PC-3 (cell line): ENCODE measurements around the gene PROSER3. TPM values are rescaled to one million over a fixed set of nuclear protein-coding genes. Genes with fewer than 3 reads are reported as not detected.
A peak's percentile ranks its signal among the peaks of the same experiment; 100 is the strongest.

ENCODE experiments used
- ATAC-seq: fragments of 200-7000 bp; cut with Tn5 transposase; 2 replicates; pipeline ENCODE4 v1.9.1; 2020; ENCODE audit warnings: mild to moderate bottlenecking, moderate library complexity
- BruUV-seq: library from RNA; stranded (reverse); fragments of 400-500 nt; replicated peaks from 2 replicates; lab custom pipeline; 2021; lab: Mats Ljungman, UMichigan
- CTCF ChIA-PET: fragments of 300-600 bp; sonication (Branson Sonifier 250); formaldehyde crosslinking; loops from one replicate; lab custom pipeline; 2022; ENCODE audit warnings: antibody characterized with exemption; lab: Charles Lee
- POLR2A ChIA-PET: fragments of 300-600 bp; sonication (Branson Sonifier 250); formaldehyde crosslinking; loops from one replicate; lab custom pipeline; 2022; ENCODE audit warnings: antibody characterized with exemption; ENCODE audit not compliant: unreplicated experiment; lab: Charles Lee
- DNase-seq: peaks from one replicate; pipeline ENCODE4 v3.0.0-alpha.2; 2015
- H2AFZ ChIP-seq: fragments of 300-600 bp; sonication (generic); 2 replicates; pipeline ENCODE4 v1.6.0; 2016; ENCODE audit warnings: antibody characterized with exemption, low read length
- H3F3A ChIP-seq: fragments of 300-600 bp; sonication (generic); one replicate; pipeline ENCODE4 v1.6.0; 2017; ENCODE audit warnings: antibody characterized with exemption, low read length, control low read depth, mild to moderate bottlenecking; ENCODE audit not compliant: unreplicated experiment
- H3K27ac ChIP-seq: fragments of 300-600 bp; sonication (generic); 2 replicates; pipeline ENCODE4 v1.5.1; 2016; ENCODE audit warnings: mild to moderate bottlenecking, low read length
- H3K27me3 ChIP-seq: fragments of 300-600 bp; sonication (generic); 2 replicates; pipeline ENCODE4 v1.6.1; 2016; ENCODE audit warnings: low read length, mixed read lengths
- H3K36me3 ChIP-seq: fragments of 300-600 bp; sonication (generic); 2 replicates; pipeline ENCODE4 v1.6.1; 2016; ENCODE audit warnings: low read depth, mixed run types, low read length, mixed read lengths
- H3K4me1 ChIP-seq: fragments of 300-600 bp; sonication (generic); 2 replicates; pipeline ENCODE4 v1.5.1; 2016; ENCODE audit warnings: low read length; ENCODE audit not compliant: insufficient read depth
- H3K4me2 ChIP-seq: fragments of 300-600 bp; sonication (generic); 2 replicates; pipeline ENCODE4 v1.6.0; 2016; ENCODE audit warnings: low read length
- H3K4me3 ChIP-seq: fragments of 300-600 bp; sonication (generic); 2 replicates; pipeline ENCODE4 v1.5.1; 2016; ENCODE audit warnings: mild to moderate bottlenecking, low read length, mixed read lengths
- H3K79me2 ChIP-seq: fragments of 300-600 bp; sonication (generic); 2 replicates; pipeline ENCODE4 v1.6.1; 2017; ENCODE audit warnings: low read length, mixed read lengths
- H3K9ac ChIP-seq: fragments of 300-600 bp; sonication (generic); 2 replicates; pipeline ENCODE4 v1.6.0; 2016; ENCODE audit warnings: mild to moderate bottlenecking, low read length
- H3K9me2 ChIP-seq: fragments of 300-600 bp; sonication (generic); replicated peaks from 2 replicates; pipeline ENCODE4 v1.6.1; 2016; ENCODE audit warnings: mixed run types, low read length, mixed read lengths
- H3K9me3 ChIP-seq: fragments of 300-600 bp; sonication (generic); 2 replicates; pipeline ENCODE4 v1.6.1; 2016; ENCODE audit warnings: low read length, mixed read lengths
- H4K20me1 ChIP-seq: fragments of 300-600 bp; sonication (generic); 2 replicates; pipeline ENCODE4 v1.6.1; 2016; ENCODE audit warnings: low read length, mixed read lengths
- CTCF ChIP-seq: fragments of 300-600 bp; sonication (generic); conservative IDR thresholded peaks from 2 replicates; pipeline ENCODE4 v1.5.1; 2017; ENCODE audit warnings: antibody characterized with exemption, low read depth, mild to moderate bottlenecking, low read length
- EZH2 ChIP-seq: fragments of 300-600 bp; sonication (generic); IDR thresholded peaks from one replicate; pipeline ENCODE4 v1.6.1; 2017; ENCODE audit warnings: antibody characterized with exemption, mild to moderate bottlenecking, low read length; ENCODE audit not compliant: unreplicated experiment
- EZH2phosphoT487 ChIP-seq: fragments of 300-600 bp; sonication (generic); IDR thresholded peaks from 2 replicates; pipeline ENCODE4 v1.6.1; 2018; ENCODE audit warnings: mild to moderate bottlenecking, antibody characterized with exemption, low read length, borderline replicate concordance
- intact Hi-C: fragments of 100-400 bp; cut with micrococcal nuclease; formaldehyde crosslinking; loops from 2 replicates; pipeline ENCODE4 v1.9.0; 2023
- total RNA-seq: library from RNA; depleted of rRNA; stranded (reverse); fragments of >200 nt; gene quantifications from 2 replicates; pipeline ENCODE4 v1.2.3, GENCODE V29; 2014

Gene PROSER3
- total RNA-seq, 1 experiment from 2014 or later: 5.5 TPM

GRCh38 chr19:35757231-35757748, 686 bp upstream of the PROSER3 start:
- Histone ChIP-seq H3K9ac (peak overlapping the region; percentile 40; the same call in 1 of the 2 replicates), H3K27ac (0 out of 2 replicates have a peak overlapping the region, but pooled peaks have one; percentile 25), H3K4me2 (peak overlapping the region; percentile 88), H3K4me3 (peak overlapping the region; percentile 77), H3K9me3 (no peaks in the 10 kb centered on the region), H3K36me3 (no peaks in the 10 kb centered on the region), H3K4me1 (peaks cover 7% of the 10 kb centered on the region), H4K20me1 (no peaks in the 10 kb centered on the region), H3K27me3 (no peaks in the 10 kb centered on the region), H2AFZ (peak overlapping the region; percentile 72), H3K79me2 (peaks cover 15% of the 10 kb centered on the region), H3F3A (peaks cover 3% of the 10 kb centered on the region), H3K9me2 (no peaks in the 10 kb centered on the region)
- no peak for TF ChIP-seq CTCF
- no peak for TF ChIP-seq EZH2
- no peak for TF ChIP-seq EZH2phosphoT487
- CTCF ChIA-PET: interaction anchor here (0.6 to 0.7 kb wide), 2 partner anchors 63 kb away, joined by 3 to 4 read pairs; no protein-coding TSS in a partner anchor
- DNase-seq: peak; percentile 29
- BruUV-seq: TSS peak; percentile 55
- POLR2A ChIA-PET: no interaction called here
- intact Hi-C loops: no loop called here
- ATAC-seq: peak; percentile 16

DNA sequence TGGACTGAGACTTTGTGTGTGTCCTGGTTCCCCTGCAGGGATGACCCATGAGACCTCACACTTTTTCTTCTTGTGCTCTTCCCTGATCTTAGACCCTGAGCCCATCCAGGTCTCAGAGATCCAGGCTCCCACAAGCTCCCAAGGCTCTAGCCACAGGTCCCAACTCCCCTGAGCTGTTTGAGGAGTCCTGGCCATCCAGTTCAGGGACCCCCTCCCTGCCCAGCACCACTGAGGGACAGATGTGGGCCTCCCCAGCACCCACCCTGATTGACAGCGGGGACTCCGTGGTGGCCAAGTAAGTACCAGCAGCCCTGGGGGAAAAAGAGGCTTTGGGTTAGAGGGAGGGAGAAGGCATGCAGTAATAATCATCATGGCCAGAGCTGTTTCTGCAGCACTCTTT, 1.7 kb downstream of the PROSER3 start:
- CTCF ChIA-PET: no interaction called here
- Histone ChIP-seq H3K4me1 (peaks cover 7% of the 10 kb centered on the region), H3F3A (peaks cover 3% of the 10 kb centered on the region), H3K4me2 (peak overlapping the region; percentile 77; the same call in 1 of the 2 replicates), H2AFZ (no peak overlapping the region), H3K36me3 (no peaks in the 10 kb centered on the region), H3K27ac (no peak overlapping the region), H3K9me2 (no peaks in the 10 kb centered on the region), H3K27me3 (no peaks in the 10 kb centered on the region), H3K4me3 (no peak overlapping the region), H3K9me3 (no peaks in the 10 kb centered on the region), H3K9ac (no peak overlapping the region), H3K79me2 (peaks cover 15% of the 10 kb centered on the region), H4K20me1 (no peaks in the 10 kb centered on the region)
- BruUV-seq: no TSS peak
- no peak for ATAC-seq
- no peak for DNase-seq
- intact Hi-C loops: no loop called here
- POLR2A ChIA-PET: no interaction called here
- TF ChIP-seq EZH2: no peak
- no peak for TF ChIP-seq CTCF
- TF ChIP-seq EZH2phosphoT487: no peak

GRCh38 chr19:35760711-35761349, 2.9 kb downstream of the PROSER3 start:
- H3K4me3 ChIP-seq: no peak overlapping the region
- H3K27me3 ChIP-seq: no peaks in the 10 kb centered on the region
- peaks cover 3% of the 10 kb centered on the region for H3F3A ChIP-seq
- H3K4me1 ChIP-seq: peaks cover 12% of the 10 kb centered on the region
- H3K79me2 ChIP-seq: peaks cover 15% of the 10 kb centered on the region
- no peaks in the 10 kb centered on the region for H3K9me3 ChIP-seq
- intact Hi-C loops: no loop called here
- ChIA-PET CTCF (no interaction called here), POLR2A (no interaction called here)
- DNase-seq (peak; percentile 83), ATAC-seq (no peak)
- TF ChIP-seq CTCF (no peak), EZH2phosphoT487 (no peak), EZH2 (no peak)
- H3K9ac ChIP-seq: no peak overlapping the region
- no peak overlapping the region for H2AFZ ChIP-seq
- H3K36me3 ChIP-seq: no peaks in the 10 kb centered on the region
- no peak overlapping the region for H3K27ac ChIP-seq
- H3K9me2 ChIP-seq: no peaks in the 10 kb centered on the region
- no peaks in the 10 kb centered on the region for H4K20me1 ChIP-seq
- H3K4me2 ChIP-seq: no peak overlapping the region
- BruUV-seq: no TSS peak
